HepG2 (cell line): ENCODE data around the gene C22orf31. TPM values are rescaled to one million over a fixed set of nuclear protein-coding genes. Genes with fewer than 3 reads are reported as not detected.

ENCODE experiments used
- HOXA7 ChIP-seq: sonication (generic); formaldehyde crosslinking; IDR thresholded peaks from 2 replicates; pipeline ENCODE4 v1.8.1; 2022; ENCODE audit warnings: mild to moderate bottlenecking, missing genetic modification reagents, moderate library complexity
- THYN1 ChIP-seq: sonication (generic); formaldehyde crosslinking; IDR thresholded peaks from 2 replicates; pipeline ENCODE4 v1.8.1; 2023; ENCODE audit warnings: low read depth, mild to moderate bottlenecking, moderate library complexity, missing genetic modification reagents, borderline replicate concordance
- ZNF704 ChIP-seq: sonication (generic); formaldehyde crosslinking; IDR thresholded peaks from 2 replicates; pipeline ENCODE4 v1.8.1; 2023; ENCODE audit warnings: mild to moderate bottlenecking, inconsistent platforms, moderate library complexity, missing genetic modification reagents, borderline replicate concordance
- polyA plus RNA-seq, 8 experiments: library from polyadenylated mRNA; depleted of rRNA in 3 of 8; stranded (reverse) in 7 of 8; unstranded in 1 of 8; fragments of >200 nt; fragmentation: Illumina TruSeq in 4 of 8; extraction: Trizol in 4 of 8; gene quantifications; 2 replicates each; pipeline versions ENCODE4 v1.2.1 to v1.2.3, GENCODE V29; 2011 to 2016; ENCODE audit warnings: low read depth in 4 of 8, missing spikeins in 1 of 8, mixed read lengths in 1 of 8; ENCODE audit not compliant: insufficient read depth in 1 of 8
- total RNA-seq, 5 experiments: library from RNA; depleted of rRNA; stranded (reverse); fragments of >200 nt; fragmentation: Illumina TruSeq; extraction: Trizol; gene quantifications; 2 replicates each; pipeline ENCODE4 v1.2.3, GENCODE V29; 2016; ENCODE audit warnings: low read depth in 1 of 5
- TF ChIP-seq, protein P1 (sequence below), 2 experiments: sonication (generic) in 1 of 2; formaldehyde crosslinking in 1 of 2; IDR thresholded peaks; 2 replicates each; pipeline versions ENCODE4 v1.4.0 to v1.6.1; 2016 to 2020; ENCODE audit warnings: borderline replicate concordance in 1 of 2, low read depth in 1 of 2, mild to moderate bottlenecking in 1 of 2, missing genetic modification reagents in 1 of 2
- TF ChIP-seq, protein P2 (sequence below): sonication (generic); formaldehyde crosslinking; IDR thresholded peaks from 2 replicates; pipeline ENCODE4 v1.5.0; 2020; ENCODE audit warnings: mild to moderate bottlenecking, missing genetic modification reagents, borderline replicate concordance
- TF ChIP-seq, protein P3 (sequence below): sonication (generic); formaldehyde crosslinking; IDR thresholded peaks from 2 replicates; pipeline ENCODE4 v1.4.0; 2020; ENCODE audit warnings: missing genetic modification reagents; ENCODE audit errors: not compliant biosample characterization

C22orf31 gene
- total and polyA plus RNA-seq, 2 of the 13 experiments (the other 11 are each of a cell fraction or from before 2014, with no cell fraction given) = not detected

DNA sequence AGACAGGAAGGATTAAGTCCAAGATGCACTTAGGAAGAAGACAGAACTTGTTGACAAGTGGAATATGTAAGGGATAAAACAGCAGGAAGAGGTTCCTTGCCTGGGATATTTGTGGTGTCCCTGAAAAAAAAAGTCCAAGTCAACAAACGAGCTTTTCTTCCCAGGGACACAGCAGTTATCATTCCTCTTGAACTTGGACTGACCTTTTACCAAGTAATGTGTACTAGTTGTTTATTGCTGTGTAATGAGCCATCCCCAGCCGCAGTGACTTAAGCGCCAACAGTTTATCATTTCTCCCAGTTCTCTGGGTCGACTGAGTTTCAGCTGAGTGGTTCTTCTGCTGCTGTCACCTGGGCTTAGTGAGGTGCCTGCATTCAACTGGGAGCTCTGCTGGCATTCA, 48.2 kb upstream of the C22orf31 start (continued):
- TF ChIP-seq HOXA7 (CRISPR knock-in tag) = no peak
- TF ChIP-seq, protein P1, sequence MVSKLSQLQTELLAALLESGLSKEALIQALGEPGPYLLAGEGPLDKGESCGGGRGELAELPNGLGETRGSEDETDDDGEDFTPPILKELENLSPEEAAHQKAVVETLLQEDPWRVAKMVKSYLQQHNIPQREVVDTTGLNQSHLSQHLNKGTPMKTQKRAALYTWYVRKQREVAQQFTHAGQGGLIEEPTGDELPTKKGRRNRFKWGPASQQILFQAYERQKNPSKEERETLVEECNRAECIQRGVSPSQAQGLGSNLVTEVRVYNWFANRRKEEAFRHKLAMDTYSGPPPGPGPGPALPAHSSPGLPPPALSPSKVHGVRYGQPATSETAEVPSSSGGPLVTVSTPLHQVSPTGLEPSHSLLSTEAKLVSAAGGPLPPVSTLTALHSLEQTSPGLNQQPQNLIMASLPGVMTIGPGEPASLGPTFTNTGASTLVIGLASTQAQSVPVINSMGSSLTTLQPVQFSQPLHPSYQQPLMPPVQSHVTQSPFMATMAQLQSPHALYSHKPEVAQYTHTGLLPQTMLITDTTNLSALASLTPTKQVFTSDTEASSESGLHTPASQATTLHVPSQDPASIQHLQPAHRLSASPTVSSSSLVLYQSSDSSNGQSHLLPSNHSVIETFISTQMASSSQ (IDR thresholded peaks at IDR 0.05; ENCODE audit: low read depth) = no peak
- TF ChIP-seq, protein P1 (CRISPR knock-in tag; IDR thresholded peaks at IDR 0.05; ENCODE audit: borderline replicate concordance) = no peak
- no peak for TF ChIP-seq THYN1 (CRISPR knock-in tag)
- TF ChIP-seq ZNF704 (CRISPR knock-in tag) = no peak
- TF ChIP-seq, protein P2, sequence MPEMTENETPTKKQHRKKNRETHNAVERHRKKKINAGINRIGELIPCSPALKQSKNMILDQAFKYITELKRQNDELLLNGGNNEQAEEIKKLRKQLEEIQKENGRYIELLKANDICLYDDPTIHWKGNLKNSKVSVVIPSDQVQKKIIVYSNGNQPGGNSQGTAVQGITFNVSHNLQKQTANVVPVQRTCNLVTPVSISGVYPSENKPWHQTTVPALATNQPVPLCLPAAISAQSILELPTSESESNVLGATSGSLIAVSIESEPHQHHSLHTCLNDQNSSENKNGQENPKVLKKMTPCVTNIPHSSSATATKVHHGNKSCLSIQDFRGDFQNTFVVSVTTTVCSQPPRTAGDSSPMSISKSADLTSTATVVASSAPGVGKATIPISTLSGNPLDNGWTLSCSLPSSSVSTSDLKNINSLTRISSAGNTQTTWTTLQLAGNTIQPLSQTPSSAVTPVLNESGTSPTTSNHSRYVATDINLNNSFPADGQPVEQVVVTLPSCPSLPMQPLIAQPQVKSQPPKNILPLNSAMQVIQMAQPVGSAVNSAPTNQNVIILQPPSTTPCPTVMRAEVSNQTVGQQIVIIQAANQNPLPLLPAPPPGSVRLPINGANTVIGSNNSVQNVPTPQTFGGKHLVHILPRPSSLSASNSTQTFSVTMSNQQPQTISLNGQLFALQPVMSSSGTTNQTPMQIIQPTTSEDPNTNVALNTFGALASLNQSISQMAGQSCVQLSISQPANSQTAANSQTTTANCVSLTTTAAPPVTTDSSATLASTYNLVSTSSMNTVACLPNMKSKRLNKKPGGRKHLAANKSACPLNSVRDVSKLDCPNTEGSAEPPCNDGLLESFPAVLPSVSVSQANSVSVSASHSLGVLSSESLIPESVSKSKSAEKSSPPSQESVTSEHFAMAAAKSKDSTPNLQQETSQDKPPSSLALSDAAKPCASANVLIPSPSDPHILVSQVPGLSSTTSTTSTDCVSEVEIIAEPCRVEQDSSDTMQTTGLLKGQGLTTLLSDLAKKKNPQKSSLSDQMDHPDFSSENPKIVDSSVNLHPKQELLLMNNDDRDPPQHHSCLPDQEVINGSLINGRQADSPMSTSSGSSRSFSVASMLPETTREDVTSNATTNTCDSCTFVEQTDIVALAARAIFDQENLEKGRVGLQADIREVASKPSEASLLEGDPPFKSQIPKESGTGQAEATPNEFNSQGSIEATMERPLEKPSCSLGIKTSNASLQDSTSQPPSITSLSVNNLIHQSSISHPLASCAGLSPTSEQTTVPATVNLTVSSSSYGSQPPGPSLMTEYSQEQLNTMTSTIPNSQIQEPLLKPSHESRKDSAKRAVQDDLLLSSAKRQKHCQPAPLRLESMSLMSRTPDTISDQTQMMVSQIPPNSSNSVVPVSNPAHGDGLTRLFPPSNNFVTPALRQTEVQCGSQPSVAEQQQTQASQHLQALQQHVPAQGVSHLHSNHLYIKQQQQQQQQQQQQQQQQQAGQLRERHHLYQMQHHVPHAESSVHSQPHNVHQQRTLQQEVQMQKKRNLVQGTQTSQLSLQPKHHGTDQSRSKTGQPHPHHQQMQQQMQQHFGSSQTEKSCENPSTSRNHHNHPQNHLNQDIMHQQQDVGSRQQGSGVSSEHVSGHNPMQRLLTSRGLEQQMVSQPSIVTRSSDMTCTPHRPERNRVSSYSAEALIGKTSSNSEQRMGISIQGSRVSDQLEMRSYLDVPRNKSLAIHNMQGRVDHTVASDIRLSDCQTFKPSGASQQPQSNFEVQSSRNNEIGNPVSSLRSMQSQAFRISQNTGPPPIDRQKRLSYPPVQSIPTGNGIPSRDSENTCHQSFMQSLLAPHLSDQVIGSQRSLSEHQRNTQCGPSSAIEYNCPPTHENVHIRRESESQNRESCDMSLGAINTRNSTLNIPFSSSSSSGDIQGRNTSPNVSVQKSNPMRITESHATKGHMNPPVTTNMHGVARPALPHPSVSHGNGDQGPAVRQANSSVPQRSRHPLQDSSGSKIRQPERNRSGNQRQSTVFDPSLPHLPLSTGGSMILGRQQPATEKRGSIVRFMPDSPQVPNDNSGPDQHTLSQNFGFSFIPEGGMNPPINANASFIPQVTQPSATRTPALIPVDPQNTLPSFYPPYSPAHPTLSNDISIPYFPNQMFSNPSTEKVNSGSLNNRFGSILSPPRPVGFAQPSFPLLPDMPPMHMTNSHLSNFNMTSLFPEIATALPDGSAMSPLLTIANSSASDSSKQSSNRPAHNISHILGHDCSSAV = no peak
- TF ChIP-seq, protein P3, sequence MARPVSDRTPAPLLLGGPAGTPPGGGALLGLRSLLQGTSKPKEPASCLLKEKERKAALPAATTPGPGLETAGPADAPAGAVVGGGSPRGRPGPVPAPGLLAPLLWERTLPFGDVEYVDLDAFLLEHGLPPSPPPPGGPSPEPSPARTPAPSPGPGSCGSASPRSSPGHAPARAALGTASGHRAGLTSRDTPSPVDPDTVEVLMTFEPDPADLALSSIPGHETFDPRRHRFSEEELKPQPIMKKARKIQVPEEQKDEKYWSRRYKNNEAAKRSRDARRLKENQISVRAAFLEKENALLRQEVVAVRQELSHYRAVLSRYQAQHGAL (CRISPR knock-in tag) = no peak
